Prostate gland (tissue), 2 donors: Measurements from ENCODE around the gene DBN1. TPM values are rescaled to one million over a fixed set of nuclear protein-coding genes. Genes with fewer than 3 reads are reported as not detected.

ENCODE experiments used
- DNase-seq: peaks from one replicate; pipeline ENCODE4 v3.0.0-alpha.2; 2019; ENCODE audit warnings: low spot score
- H3K27ac ChIP-seq, 2 donors: fragments of 200-600 bp; sonication (generic); 2 replicates each; pipeline ENCODE4 v1.5.1; 2017 to 2019
- H3K27me3 ChIP-seq: fragments of 200-600 bp; sonication (generic); replicated peaks from 2 replicates; pipeline ENCODE4 v1.5.1; 2019; ENCODE audit not compliant: insufficient read depth
- H3K36me3 ChIP-seq, 2 donors: fragments of 200-600 bp; sonication (generic); 1 replicate in 1 of 2; 2 replicates in 1 of 2; pipeline versions ENCODE4 v1.5.1 to v1.8.1; 2017 to 2019
- H3K4me1 ChIP-seq: fragments of 200-600 bp; sonication (generic); replicated peaks from 2 replicates; pipeline ENCODE4 v1.5.1; 2019
- H3K4me3 ChIP-seq, 2 donors: fragments of 200-600 bp; sonication (generic); 2 replicates each; pipeline ENCODE4 v1.5.1; 2017 to 2019
- H3K9me3 ChIP-seq: fragments of 200-600 bp; sonication (generic); 2 replicates; pipeline ENCODE4 v1.5.1; 2017
- CTCF ChIP-seq, 4 experiments: fragments of 200-600 bp in 2 of 4; fragments of 450-650 bp in 2 of 4; sonication (generic) in 2 of 4; IDR thresholded peaks; 1 replicate in 3 of 4; 2 replicates in 1 of 4; pipeline ENCODE4 v1.5.1; 2016 to 2019; ENCODE audit warnings: antibody characterized with exemption in 4 of 4, mild to moderate bottlenecking in 2 of 4, moderate library complexity in 2 of 4
- POLR2A ChIP-seq: fragments of 450-650 bp; IDR thresholded peaks from one replicate; pipeline ENCODE4 v1.6.1; 2016; ENCODE audit warnings: antibody characterized with exemption, mild to moderate bottlenecking
- POLR2AphosphoS5 ChIP-seq: sonication (generic); formaldehyde crosslinking; IDR thresholded peaks from one replicate; pipeline ENCODE4 v1.6.1; 2017; ENCODE audit warnings: antibody characterized with exemption
- WGBS: methylation state at CpG from one replicate; pipeline ENCODE4 v1.1.5; 2018; 5-methylcytosine and 5-hydroxymethylcytosine counted together
- intact Hi-C: fragments of 100-400 bp; cut with DNase I; formaldehyde crosslinking; loops from one replicate; pipeline ENCODE4 v1.14.2; 2022
- total RNA-seq, 2 donors: library from RNA; depleted of rRNA; stranded (reverse); fragments of >200 nt; gene quantifications; one replicate each; pipeline ENCODE4 v1.1.0, GENCODE V29; 2016

The DBN1 gene
- total RNA-seq = 10 to 100 TPM; 33.1 to 65.1 TPM

GRCh38 chr5:177473443-177474001 lies at the start of gene DBN1:
DBN1 (minus strand) TSS chr5:177473634; CDS start chr5:177473521, 113 bp downstream.
- intact Hi-C loops = no loop called here
- H3K27ac ChIP-seq = peak within 1 kb of the TSS; percentile 69 to 74
- H3K4me1 ChIP-seq = peaks cover 10% of the 10 kb centered on the region

GRCh38 chr5:177520916-177521513 lies 47.6 kb upstream of the DBN1 start:
- no peak overlapping the region for H3K4me3 ChIP-seq
- no peak for DNase-seq
- intact Hi-C loops = no loop called here
- no peak overlapping the region for H3K27ac ChIP-seq
- H3K4me1 ChIP-seq = peaks cover 2% of the 10 kb centered on the region
- WGBS = 77% methylated on average over 2 of the region's 2 CpGs
- no peaks in the 10 kb centered on the region for H3K27me3 ChIP-seq
- no peak for TF ChIP-seq CTCF (IDR thresholded peaks at IDR 0.05)
- TF ChIP-seq POLR2A = no peak
- no peak for TF ChIP-seq POLR2AphosphoS5
- no peaks in the 10 kb centered on the region for H3K9me3 ChIP-seq
- peaks cover 6 to 8% of the 10 kb centered on the region in 2 donors for H3K36me3 ChIP-seq

More at GRCh38 chr5:177473443-177474001, at the start of gene DBN1:
- H3K4me3 ChIP-seq = peak within 1 kb of the TSS; percentile 68 to 70
- WGBS = 1% methylated on average over 21 of the region's 69 CpGs
- DNase-seq = no peak
- H3K36me3 ChIP-seq = no peaks in the 10 kb centered on the region
- no peaks in the 10 kb centered on the region for H3K9me3 ChIP-seq
- no peak for TF ChIP-seq CTCF (IDR thresholded peaks at IDR 0.05)
- peak; percentile 3 for TF ChIP-seq POLR2AphosphoS5
- TF ChIP-seq POLR2A = peak; percentile 36
- H3K27me3 ChIP-seq = no peaks in the 10 kb centered on the region

- Histone ChIP-seq H3K4me1 (peaks cover 5% of the 10 kb centered on the region), H3K9me3 (no peaks in the 10 kb centered on the region), H3K4me3 (no peak overlapping the region), H3K36me3 (peaks cover 6% of the 10 kb centered on the region in 2 donors), H3K27me3 (no peaks in the 10 kb centered on the region), H3K27ac (no peak overlapping the region)
- 91% methylated on average over 3 of the region's 3 CpGs for WGBS
- no peak for TF ChIP-seq POLR2AphosphoS5
- no peak for TF ChIP-seq CTCF (IDR thresholded peaks at IDR 0.05)
- TF ChIP-seq POLR2A = no peak
- intact Hi-C loops = no loop called here
- no peak for DNase-seq
Measured at GRCh38 chr5:177520271-177520670, 46.8 kb upstream of the DBN1 start.

GRCh38 chr5:177519463-177520235 lies 46.2 kb upstream of the DBN1 start:
- DNase-seq = no peak
- Histone ChIP-seq H3K36me3 (peaks cover 6 to 10% of the 10 kb centered on the region in 2 donors), H3K27ac (no peak overlapping the region), H3K4me3 (no peak overlapping the region), H3K4me1 (peaks cover 5% of the 10 kb centered on the region), H3K27me3 (no peaks in the 10 kb centered on the region), H3K9me3 (no peaks in the 10 kb centered on the region)
- intact Hi-C loops = no loop called here
- TF ChIP-seq POLR2AphosphoS5 = no peak
- no peak for TF ChIP-seq POLR2A
- TF ChIP-seq CTCF (IDR thresholded peaks at IDR 0.05) = no peak
- 83% methylated on average over 13 of the region's 13 CpGs for WGBS
